Activated T-cell treated with anti-CD3 and anti-CD28 coated beads, Interleukin-2, amount 50 U/mL, for 24 hours (primary cell): Measurements from ENCODE around the gene PBRM1.

Experiments used
- DNase-seq: peaks from one replicate; pipeline ENCODE4 v3.0.0-alpha.2; 2020
- H3K27ac Mint-ChIP-seq: 2 replicates; pipeline ENCODE4 v1.8.0; 2020; ENCODE audit warnings: mild to moderate bottlenecking, mixed read lengths
- H3K27me3 Mint-ChIP-seq: 2 replicates; pipeline ENCODE4 v1.8.0; 2020; ENCODE audit warnings: mixed read lengths
- H3K36me3 Mint-ChIP-seq: 2 replicates; pipeline ENCODE4 v1.8.0; 2020; ENCODE audit warnings: low read depth, mixed read lengths
- H3K4me1 Mint-ChIP-seq: 2 replicates; pipeline ENCODE4 v1.8.0; 2020; ENCODE audit warnings: low read depth, mixed read lengths
- H3K4me3 Mint-ChIP-seq: 2 replicates; pipeline ENCODE4 v1.8.0; 2020; ENCODE audit warnings: mild to moderate bottlenecking, moderate library complexity, mixed read lengths
- H3K9me3 Mint-ChIP-seq: 2 replicates; pipeline ENCODE4 v1.8.0; 2020; ENCODE audit warnings: mixed read lengths

PBRM1 gene

DNA sequence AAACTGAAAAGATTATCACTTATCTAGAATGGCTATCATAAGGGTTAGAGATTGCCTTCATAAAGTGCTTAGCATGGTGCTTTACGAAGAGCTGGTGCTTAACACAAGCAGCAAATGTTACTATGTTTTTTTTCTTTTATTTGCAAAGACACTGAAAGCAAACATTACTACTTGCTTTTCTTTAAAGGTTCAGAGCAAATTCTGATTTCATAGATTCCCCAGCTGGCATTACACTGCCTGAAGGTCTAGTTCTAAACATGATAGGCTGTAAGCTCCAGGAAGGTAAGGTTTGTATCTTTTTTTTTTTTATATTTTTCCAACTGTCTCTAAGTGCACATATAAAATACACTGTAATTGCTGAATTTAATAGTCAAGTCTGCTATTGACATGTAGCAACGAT lies 77.4 kb downstream of the PBRM1 start:
- Mint-ChIP-seq H3K36me3 (peaks cover 94% of the 10 kb centered on the region), H3K27me3 (no peaks in the 10 kb centered on the region), H3K4me1 (peaks cover 6% of the 10 kb centered on the region), H3K9me3 (no peaks in the 10 kb centered on the region), H3K27ac (no peak overlapping the region), H3K4me3 (no peak overlapping the region)
- DNase-seq: no peak

- DNase-seq: no peak
Measured at GRCh38 chr3:52606373-52607085, 79.2 kb downstream of the PBRM1 start.

GRCh38 chr3:52600258-52600657 lies 85.5 kb downstream of the PBRM1 start:
- no peaks in the 10 kb centered on the region for H3K4me1 Mint-ChIP-seq
- peaks cover 6% of the 10 kb centered on the region for H3K9me3 Mint-ChIP-seq

More at GRCh38 chr3:52606373-52607085, 79.2 kb downstream of the PBRM1 start:
- Mint-ChIP-seq H3K4me3 (no peak overlapping the region), H3K36me3 (peaks cover 98% of the 10 kb centered on the region), H3K27ac (peak overlapping the region; percentile 14), H3K9me3 (no peaks in the 10 kb centered on the region), H3K27me3 (no peaks in the 10 kb centered on the region), H3K4me1 (peaks cover 6% of the 10 kb centered on the region)

DNA sequence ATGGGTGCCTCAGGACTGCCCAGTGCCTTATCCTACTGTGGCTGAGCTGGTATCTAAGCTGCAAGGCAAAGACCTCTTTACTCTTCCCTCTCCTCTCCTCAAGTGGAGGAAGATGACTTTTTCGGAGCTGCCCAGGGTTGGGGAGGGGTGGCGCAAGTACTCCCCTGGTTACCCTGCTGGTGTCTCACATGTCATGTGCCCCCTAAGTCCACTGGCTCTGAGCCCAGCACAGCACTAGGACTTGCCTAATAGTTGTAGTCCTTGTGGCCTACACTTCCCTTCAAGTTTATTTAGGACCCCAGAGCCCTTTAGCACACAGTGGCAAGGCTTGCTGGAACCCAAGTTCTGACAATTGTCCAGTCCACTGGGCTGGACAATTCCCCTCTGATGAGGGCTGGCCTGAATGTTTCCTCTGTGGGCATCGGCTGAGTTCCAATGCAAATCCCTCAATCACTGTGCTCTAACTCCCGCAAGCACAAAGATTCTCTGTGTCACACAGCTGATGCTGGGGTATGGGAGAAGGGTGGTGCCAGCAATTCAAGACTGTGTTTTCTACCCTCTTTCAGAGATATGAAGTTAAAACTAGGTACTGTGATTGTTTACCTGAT lies 89.0 kb downstream of the PBRM1 start:
- H3K36me3 Mint-ChIP-seq: peaks cover 84% of the 10 kb centered on the region
- no peaks in the 10 kb centered on the region for H3K27me3 Mint-ChIP-seq
- no peak for DNase-seq
- no peak overlapping the region for H3K4me3 Mint-ChIP-seq
- peaks cover 6% of the 10 kb centered on the region for H3K9me3 Mint-ChIP-seq
- peak overlapping the region; percentile 12 for H3K27ac Mint-ChIP-seq
- no peaks in the 10 kb centered on the region for H3K4me1 Mint-ChIP-seq

More at GRCh38 chr3:52600258-52600657, 85.5 kb downstream of the PBRM1 start:
- Mint-ChIP-seq H3K27me3 (no peaks in the 10 kb centered on the region), H3K36me3 (peaks cover 92% of the 10 kb centered on the region), H3K27ac (no peak overlapping the region), H3K4me3 (no peak overlapping the region)
- no peak for DNase-seq

DNA sequence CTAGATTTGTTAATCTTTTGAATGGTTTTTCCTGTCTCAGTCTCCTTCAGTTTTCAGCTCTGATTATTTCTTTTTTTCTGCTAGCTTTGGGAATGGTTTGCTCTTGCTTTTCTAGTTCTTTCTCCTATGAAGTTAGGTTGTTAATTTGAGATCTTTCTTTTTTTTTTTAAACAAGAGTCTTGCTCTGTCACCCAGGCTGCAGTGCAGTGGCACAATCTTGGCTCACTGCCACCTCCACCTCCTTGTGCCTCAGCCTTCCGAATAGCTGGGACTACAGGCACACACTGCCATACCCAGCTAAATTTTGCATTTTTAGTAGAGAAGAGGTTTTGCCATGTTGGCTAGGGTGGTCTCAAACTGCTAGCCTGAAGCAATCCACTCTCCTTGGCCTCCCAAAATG lies 92.6 kb downstream of the PBRM1 start:
- H3K27me3 Mint-ChIP-seq: no peaks in the 10 kb centered on the region
- H3K27ac Mint-ChIP-seq: no peak overlapping the region
- H3K4me3 Mint-ChIP-seq: no peak overlapping the region
- DNase-seq: no peak
- no peaks in the 10 kb centered on the region for H3K9me3 Mint-ChIP-seq
- peaks cover 75% of the 10 kb centered on the region for H3K36me3 Mint-ChIP-seq
- no peaks in the 10 kb centered on the region for H3K4me1 Mint-ChIP-seq

DNA sequence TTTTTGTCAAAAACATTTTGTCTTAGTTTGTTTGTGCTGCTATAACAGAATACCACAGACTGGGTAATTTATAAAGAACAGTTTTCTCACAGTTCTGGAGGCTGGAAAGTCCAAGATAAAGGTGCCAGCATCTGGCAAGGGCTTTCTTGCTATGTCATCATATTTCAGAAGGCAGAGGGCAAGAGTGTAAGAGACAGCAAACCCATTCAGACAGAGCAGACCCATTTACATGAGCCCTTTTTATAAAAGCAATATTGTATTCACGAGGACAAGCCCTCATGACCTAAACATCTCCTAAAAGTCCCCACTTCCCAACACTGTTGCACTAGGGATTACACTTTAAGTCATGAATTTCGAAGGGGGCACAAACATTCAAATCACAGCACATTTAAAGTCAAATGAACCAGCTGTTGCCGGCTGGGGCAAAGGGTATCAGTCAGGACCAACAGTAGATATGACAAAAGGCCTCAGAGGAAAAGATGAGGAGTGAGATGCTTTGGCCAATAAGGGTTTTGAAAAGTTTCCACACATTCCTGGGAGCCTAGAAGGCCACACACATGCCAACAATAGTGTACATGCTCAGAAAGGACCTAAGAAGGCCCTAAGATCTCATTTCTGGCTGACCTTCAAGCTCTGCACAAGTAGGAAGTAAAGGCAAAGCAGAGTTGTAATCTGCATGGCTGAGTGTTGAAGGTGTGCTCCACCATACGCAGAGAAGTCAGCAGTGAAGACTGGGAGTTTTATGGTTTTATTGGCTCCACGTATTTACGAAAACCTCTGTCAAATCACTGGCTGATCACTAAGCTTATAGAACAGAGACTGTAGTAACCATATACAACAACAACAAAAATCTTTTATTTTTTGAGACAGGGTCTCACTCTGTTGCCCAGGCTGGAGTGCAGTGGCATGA lies 111.4 kb downstream of the PBRM1 start:
- Mint-ChIP-seq H3K9me3 (no peaks in the 10 kb centered on the region), H3K27ac (peak overlapping the region; percentile 79), H3K36me3 (peaks cover 83% of the 10 kb centered on the region), H3K27me3 (no peaks in the 10 kb centered on the region), H3K4me3 (no peak overlapping the region), H3K4me1 (no peaks in the 10 kb centered on the region)
- DNase-seq: no peak

DNA sequence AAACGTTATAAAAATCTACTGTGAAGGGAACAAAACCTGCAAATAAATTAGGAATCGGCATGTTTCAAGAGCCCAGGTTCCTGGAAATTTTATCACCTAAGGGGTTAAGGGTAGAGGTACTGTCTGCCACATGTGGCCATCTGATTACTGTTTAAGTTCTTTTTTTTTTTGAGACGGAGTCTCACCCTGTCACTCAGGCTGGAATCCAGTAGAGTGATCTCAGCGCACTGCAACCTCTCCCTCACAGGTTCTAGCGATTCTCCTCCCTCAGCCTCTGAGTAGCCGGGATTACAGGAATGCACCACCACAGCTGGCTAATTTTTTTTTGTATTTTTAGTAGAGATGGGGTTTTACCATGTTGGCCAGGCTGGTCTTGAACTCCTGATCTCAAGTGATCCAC lies 113.5 kb downstream of the PBRM1 start:
- no peak for DNase-seq
- Mint-ChIP-seq H3K4me1 (no peaks in the 10 kb centered on the region), H3K36me3 (peaks cover 71% of the 10 kb centered on the region), H3K9me3 (no peaks in the 10 kb centered on the region), H3K27me3 (no peaks in the 10 kb centered on the region), H3K27ac (no peak overlapping the region), H3K4me3 (no peak overlapping the region)

DNA sequence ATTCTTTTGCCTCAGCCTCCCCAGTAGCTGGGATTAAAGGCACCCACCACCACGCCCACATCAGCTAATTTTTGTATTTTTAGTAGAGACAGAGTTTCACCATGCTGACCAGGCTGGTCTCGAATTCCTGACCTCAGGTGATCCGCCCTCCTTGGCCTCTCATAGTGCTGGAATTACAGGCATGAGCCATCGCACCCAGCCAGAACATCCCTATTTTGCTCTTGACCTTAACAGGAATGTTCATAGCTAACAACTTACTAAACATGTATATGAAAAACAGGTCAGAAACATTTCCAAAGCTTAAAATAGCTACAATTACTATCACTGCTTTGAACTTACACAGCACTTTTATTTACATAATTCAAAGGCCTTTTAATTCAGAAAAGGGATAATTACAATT lies 115.6 kb downstream of the PBRM1 start:
- H3K9me3 Mint-ChIP-seq: no peaks in the 10 kb centered on the region
- H3K36me3 Mint-ChIP-seq: peaks cover 64% of the 10 kb centered on the region
- DNase-seq: no peak
- H3K4me1 Mint-ChIP-seq: no peaks in the 10 kb centered on the region
- no peak overlapping the region for H3K27ac Mint-ChIP-seq
- H3K4me3 Mint-ChIP-seq: no peak overlapping the region
- no peaks in the 10 kb centered on the region for H3K27me3 Mint-ChIP-seq

DNA sequence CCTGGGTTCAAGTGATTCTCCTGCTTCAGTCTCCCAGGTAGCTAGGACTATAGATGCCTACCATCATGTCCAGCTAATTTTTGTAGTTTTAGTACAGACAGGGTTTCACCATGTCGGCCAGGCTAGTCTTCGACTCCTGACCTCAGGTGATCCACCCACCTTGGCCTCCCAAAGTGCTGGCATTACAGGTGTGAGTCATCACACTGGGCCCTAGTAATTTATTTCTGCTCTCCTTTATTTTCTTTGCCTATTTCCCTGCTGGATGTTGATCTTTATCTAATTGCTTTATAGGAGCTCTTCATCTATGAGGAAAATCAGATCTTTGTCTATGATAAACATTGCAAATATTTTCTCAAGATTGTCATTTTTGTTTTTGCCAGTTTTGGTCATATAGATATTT lies 117.6 kb downstream of the PBRM1 start:
- no peaks in the 10 kb centered on the region for H3K27me3 Mint-ChIP-seq
- H3K9me3 Mint-ChIP-seq: no peaks in the 10 kb centered on the region
- no peak overlapping the region for H3K27ac Mint-ChIP-seq
- no peak overlapping the region for H3K4me3 Mint-ChIP-seq
- no peaks in the 10 kb centered on the region for H3K4me1 Mint-ChIP-seq
- DNase-seq: no peak
- H3K36me3 Mint-ChIP-seq: peaks cover 58% of the 10 kb centered on the region

DNA sequence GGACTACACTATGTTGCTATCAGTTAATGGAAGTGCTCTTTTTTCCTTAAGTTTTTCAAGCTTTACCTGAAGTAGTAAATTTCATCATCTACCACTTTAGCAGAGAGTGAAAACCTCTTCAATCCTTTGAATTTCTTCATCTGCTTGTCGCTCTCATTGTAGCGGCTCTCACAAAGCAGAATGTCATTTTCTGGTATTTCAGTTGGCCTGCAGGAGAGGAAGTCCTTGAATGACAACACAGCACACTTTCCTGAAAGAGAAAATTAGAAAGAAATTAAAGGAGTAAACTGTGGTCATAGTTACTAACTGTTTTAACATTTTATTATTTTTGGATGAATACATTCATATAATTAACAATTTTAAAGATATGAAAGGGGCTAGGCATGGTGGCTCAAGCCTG lies 121.7 kb downstream of the PBRM1 start:
- DNase-seq: no peak
- no peaks in the 10 kb centered on the region for H3K27me3 Mint-ChIP-seq
- H3K4me1 Mint-ChIP-seq: peaks cover 2% of the 10 kb centered on the region
- H3K9me3 Mint-ChIP-seq: no peaks in the 10 kb centered on the region
- peaks cover 70% of the 10 kb centered on the region for H3K36me3 Mint-ChIP-seq
- no peak overlapping the region for H3K4me3 Mint-ChIP-seq
- H3K27ac Mint-ChIP-seq: no peak overlapping the region

DNA sequence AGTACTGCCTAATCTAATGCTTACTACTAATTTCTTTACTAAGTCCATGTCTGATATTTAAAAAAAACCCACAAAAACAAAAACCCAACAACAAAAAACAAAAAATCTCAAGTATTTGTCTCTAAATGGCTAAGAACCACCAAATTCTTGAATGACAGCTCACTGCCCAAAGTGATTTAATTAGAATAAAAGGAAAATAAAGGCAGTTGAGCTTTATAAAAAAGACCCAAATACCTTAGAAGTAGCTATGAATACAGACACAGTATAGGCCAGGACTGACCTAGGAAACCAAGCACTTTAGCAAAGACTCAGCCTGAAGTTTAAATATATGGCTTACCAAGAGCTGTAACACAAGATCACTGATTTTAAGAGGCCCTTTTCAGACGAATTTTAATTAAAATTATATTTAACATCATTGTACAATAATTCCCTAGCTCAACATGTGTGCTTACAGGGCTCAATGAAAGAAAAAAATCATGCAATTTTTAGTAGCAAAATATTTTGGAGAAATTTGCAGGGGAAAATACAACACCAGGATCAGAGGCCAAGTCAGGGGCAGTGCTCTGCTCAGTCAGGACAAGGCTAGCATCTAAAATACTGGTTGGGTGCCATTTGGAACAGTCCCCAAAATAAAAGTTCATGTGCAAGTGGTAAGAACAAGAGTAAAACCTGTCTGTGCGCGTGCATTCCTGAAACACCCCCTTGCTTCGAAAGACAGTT lies 124.5 kb downstream of the PBRM1 start:
- peaks cover 85% of the 10 kb centered on the region for H3K36me3 Mint-ChIP-seq

GRCh38 chr3:52558436-52558835 lies 127.3 kb downstream of the PBRM1 start:
- H3K36me3 Mint-ChIP-seq: peaks cover 95% of the 10 kb centered on the region

More for the DNA sequence above, 124.5 kb downstream of the PBRM1 start:
- no peak overlapping the region for H3K4me3 Mint-ChIP-seq
- no peak overlapping the region for H3K27ac Mint-ChIP-seq
- peaks cover 6% of the 10 kb centered on the region for H3K4me1 Mint-ChIP-seq
- H3K27me3 Mint-ChIP-seq: no peaks in the 10 kb centered on the region
- no peak for DNase-seq
- no peaks in the 10 kb centered on the region for H3K9me3 Mint-ChIP-seq

GRCh38 chr3:52557011-52557960 lies 128.4 kb downstream of the PBRM1 start:
- H3K27me3 Mint-ChIP-seq: no peaks in the 10 kb centered on the region
- peak overlapping the region; percentile 24 for H3K27ac Mint-ChIP-seq

More at GRCh38 chr3:52558436-52558835, 127.3 kb downstream of the PBRM1 start:
- H3K9me3 Mint-ChIP-seq: no peaks in the 10 kb centered on the region
- H3K27ac Mint-ChIP-seq: no peak overlapping the region
- no peak for DNase-seq
- no peaks in the 10 kb centered on the region for H3K27me3 Mint-ChIP-seq
- H3K4me1 Mint-ChIP-seq: peaks cover 13% of the 10 kb centered on the region
- no peak overlapping the region for H3K4me3 Mint-ChIP-seq

More at GRCh38 chr3:52557011-52557960, 128.4 kb downstream of the PBRM1 start:
- no peaks in the 10 kb centered on the region for H3K9me3 Mint-ChIP-seq
- peaks cover 13% of the 10 kb centered on the region for H3K4me1 Mint-ChIP-seq
- peaks cover 95% of the 10 kb centered on the region for H3K36me3 Mint-ChIP-seq
- no peak overlapping the region for H3K4me3 Mint-ChIP-seq
- no peak for DNase-seq
